CD4-positive, CD25-positive, alpha-beta regulatory T cell (primary cell): ENCODE results near the gene SPATA19. TPM values are rescaled to one million over a fixed set of nuclear protein-coding genes. Genes with fewer than 3 reads are reported as not detected.

Source experiments
- ATAC-seq, 2 donors: fragments of 150-1000 bp; cut with Tn5 transposase; one replicate each; pipeline ENCODE4 v1.10.0; 2021; ENCODE audit warnings: low read depth in 2 of 2, moderate number of reproducible peaks in 2 of 2, moderate library complexity in 1 of 2
- DNase-seq, 3 donors: peaks; one replicate each; pipeline versions ENCODE4 v3.0.0 to v3.0.0-alpha.2; 2012 to 2022; ENCODE audit warnings: mixed read lengths in 1 of 3
- H3K27ac ChIP-seq: one replicate; pipeline ENCODE4 v1.7.0; 2013; ENCODE audit warnings: mild to moderate bottlenecking, low read length; ENCODE audit not compliant: insufficient read depth, poor library complexity, severe bottlenecking
- H3K27me3 ChIP-seq: one replicate; pipeline ENCODE4 v1.7.0; 2013; ENCODE audit warnings: low read length; ENCODE audit not compliant: control insufficient read depth, insufficient read depth
- H3K36me3 ChIP-seq: one replicate; pipeline ENCODE4 v1.7.0; 2013; ENCODE audit warnings: mild to moderate bottlenecking, low read length, moderate library complexity; ENCODE audit not compliant: control insufficient read depth, insufficient read depth
- H3K4me1 ChIP-seq: 2 replicates; pipeline ENCODE4 v1.7.0; 2013; ENCODE audit warnings: mild to moderate bottlenecking, low read length; ENCODE audit not compliant: insufficient read depth, control insufficient read depth, poor library complexity, severe bottlenecking
- H3K4me3 ChIP-seq: one replicate; pipeline ENCODE4 v1.7.0; 2013; ENCODE audit warnings: low read depth, mild to moderate bottlenecking, low read length, moderate library complexity
- H3K9me3 ChIP-seq, 2 experiments: 1 replicate in 1 of 2; 2 replicates in 1 of 2; pipeline ENCODE4 v1.7.0; 2013; ENCODE audit warnings: low read length in 2 of 2, mild to moderate bottlenecking in 1 of 2, moderate library complexity in 1 of 2; ENCODE audit not compliant: control insufficient read depth in 2 of 2
- H3K27ac Mint-ChIP-seq, 3 donors: one replicate each; pipeline ENCODE4 v1.8.0; 2020 to 2022; ENCODE audit warnings: mild to moderate bottlenecking in 3 of 3, mixed read lengths in 3 of 3, moderate library complexity in 2 of 3
- H3K27me3 Mint-ChIP-seq: one replicate; pipeline ENCODE4 v1.8.0; 2022; ENCODE audit warnings: mild to moderate bottlenecking, mixed read lengths
- H3K36me3 Mint-ChIP-seq: one replicate; pipeline ENCODE4 v1.8.0; 2020; ENCODE audit warnings: mixed read lengths
- H3K4me1 Mint-ChIP-seq, 4 donors: one replicate each; pipeline ENCODE4 v1.8.0; 2020 to 2022; ENCODE audit warnings: mixed read lengths in 4 of 4, mild to moderate bottlenecking in 1 of 4
- H3K4me3 Mint-ChIP-seq, 4 donors: one replicate each; pipeline ENCODE4 v1.8.0; 2020 to 2022; ENCODE audit warnings: mild to moderate bottlenecking in 4 of 4, mixed read lengths in 4 of 4, moderate library complexity in 3 of 4
- H3K9me3 Mint-ChIP-seq, 7 donors: one replicate each; pipeline ENCODE4 v1.8.0; 2020 to 2022; ENCODE audit warnings: mixed read lengths in 7 of 7, mild to moderate bottlenecking in 3 of 7, moderate library complexity in 2 of 7
- polyA plus RNA-seq, 4 donors: library from polyadenylated mRNA; unstranded; fragments of 300-500 nt; fragmentation: Illumina TruSeq; gene quantifications; one replicate each; pipeline ENCODE4 v1.2.3, GENCODE V29; 2021
- total RNA-seq: library from RNA; stranded (reverse); gene quantifications from one replicate; pipeline ENCODE4 v1.2.3, GENCODE V29; 2022

SPATA19 gene, protein sequence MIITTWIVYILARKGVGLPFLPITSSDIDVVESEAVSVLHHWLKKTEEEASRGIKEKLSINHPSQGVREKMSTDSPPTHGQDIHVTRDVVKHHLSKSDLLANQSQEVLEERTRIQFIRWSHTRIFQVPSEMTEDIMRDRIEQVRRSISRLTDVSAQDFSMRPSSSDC
- total RNA-seq (not detected), polyA plus RNA-seq (not detected)

DNA sequence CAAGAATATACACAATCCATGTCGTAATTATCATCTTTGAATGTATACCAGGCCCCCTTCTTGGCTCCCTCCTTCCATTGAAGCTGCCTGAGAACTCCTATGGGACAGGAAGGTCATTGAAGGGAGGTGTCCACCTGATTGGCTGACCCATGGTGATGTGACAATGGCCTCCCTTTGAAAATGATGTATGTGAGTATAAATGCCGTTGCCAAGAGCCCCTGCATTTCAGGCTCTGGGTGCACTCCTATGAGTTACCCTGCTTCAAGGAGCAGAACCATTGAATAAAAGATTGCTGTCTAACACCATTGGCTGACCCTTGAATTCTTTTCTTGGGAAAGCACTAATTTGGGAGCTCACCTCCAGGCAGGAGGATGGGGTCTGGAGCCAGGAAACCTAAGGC lies at the start of gene SPATA19:
Gene SPATA19, minus strand, starts transcription at position 101 of the 400 bp plus-strand sequence. Its CDS starts 67 bp downstream, at position 34.
- Histone ChIP-seq H3K9me3 (no peaks in the 10 kb centered on the region), H3K27ac (no peak within 1 kb of the TSS), H3K36me3 (no peaks in the 10 kb centered on the region), H3K4me3 (no peak within 1 kb of the TSS), H3K4me1 (no peaks in the 10 kb centered on the region), H3K27me3 (no peaks in the 10 kb centered on the region)
- Mint-ChIP-seq H3K4me1 (no peaks in the 10 kb centered on the region), H3K4me3 (no peak within 1 kb of the TSS), H3K36me3 (no peaks in the 10 kb centered on the region), H3K9me3 (peaks cover 0 to 4% (median 2%) of the 10 kb centered on the region in 7 donors), H3K27me3 (peaks cover 18% of the 10 kb centered on the region), H3K27ac (no peak within 1 kb of the TSS)
- ATAC-seq: no peak
- DNase-seq: no peak

DNA sequence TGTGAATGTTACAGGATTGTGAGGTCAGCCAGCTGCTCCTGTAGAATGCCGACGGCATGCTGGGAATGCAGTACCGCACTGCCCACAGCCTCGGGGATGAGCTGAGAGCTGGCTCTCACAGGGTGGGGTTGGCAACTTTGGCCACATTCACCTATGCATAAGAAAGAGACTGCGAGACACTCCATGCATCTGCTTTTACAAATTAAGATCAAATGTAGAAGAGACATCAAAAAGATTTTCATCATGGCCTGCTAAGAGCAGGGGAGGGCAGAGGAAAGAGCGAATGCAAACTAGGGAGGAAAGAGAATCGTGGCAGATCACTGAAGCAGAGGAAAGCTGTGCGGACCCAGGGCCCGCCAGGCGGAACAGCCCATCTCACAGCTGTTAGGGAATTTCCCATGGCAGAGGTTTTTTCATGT lies 49.8 kb upstream of the SPATA19 start:
- Histone ChIP-seq H3K27me3 (no peaks in the 10 kb centered on the region), H3K9me3 (no peaks in the 10 kb centered on the region), H3K27ac (no peak overlapping the region), H3K4me1 (no peaks in the 10 kb centered on the region), H3K36me3 (no peaks in the 10 kb centered on the region), H3K4me3 (no peak overlapping the region)
- ATAC-seq (no peak), DNase-seq (no peak)
- H3K36me3 Mint-ChIP-seq: peaks cover 6% of the 10 kb centered on the region
- peak overlapping the region in 1 of 3 donors; percentile 17 for H3K27ac Mint-ChIP-seq
- no peaks in the 10 kb centered on the region for H3K27me3 Mint-ChIP-seq
- H3K4me1 Mint-ChIP-seq: peaks cover 0 to 1% (median 0%) of the 10 kb centered on the region in 4 donors
- H3K4me3 Mint-ChIP-seq: no peak overlapping the region
- H3K9me3 Mint-ChIP-seq: peaks cover 0 to 1% (median 0%) of the 10 kb centered on the region in 7 donors

DNA sequence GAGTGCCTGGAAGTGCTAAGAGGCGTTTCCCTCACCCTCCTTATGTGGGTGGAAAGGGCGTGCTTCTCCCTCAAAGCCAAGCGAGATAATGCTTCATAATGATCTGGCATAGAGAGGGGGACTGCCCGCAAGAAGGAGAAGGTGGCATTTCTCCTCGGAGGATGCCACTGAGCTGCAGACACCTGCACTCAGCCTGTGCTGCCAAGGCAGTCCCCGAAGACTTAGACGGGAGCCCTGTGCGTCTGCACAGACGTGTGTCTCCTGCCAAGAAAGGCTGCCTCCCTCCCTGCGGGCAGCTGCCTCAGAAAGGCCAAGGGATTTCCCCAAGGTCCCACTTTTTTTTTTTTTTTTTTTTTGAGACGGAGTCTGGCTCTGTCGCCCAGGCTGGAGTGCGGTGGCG lies 48.1 kb upstream of the SPATA19 start:
- no peak for ATAC-seq
- no peaks in the 10 kb centered on the region for H3K27me3 ChIP-seq
- Mint-ChIP-seq H3K27me3 (no peaks in the 10 kb centered on the region), H3K4me1 (peaks cover 0 to 1% (median 0%) of the 10 kb centered on the region in 4 donors), H3K9me3 (peaks cover 0 to 1% (median 0%) of the 10 kb centered on the region in 7 donors), H3K36me3 (peaks cover 6% of the 10 kb centered on the region), H3K4me3 (no peak overlapping the region), H3K27ac (no peak overlapping the region)
- H3K27ac ChIP-seq: no peak overlapping the region
- no peaks in the 10 kb centered on the region for H3K4me1 ChIP-seq
- no peaks in the 10 kb centered on the region for H3K36me3 ChIP-seq
- no peak for DNase-seq
- H3K4me3 ChIP-seq: no peak overlapping the region
- H3K9me3 ChIP-seq: no peaks in the 10 kb centered on the region

DNA sequence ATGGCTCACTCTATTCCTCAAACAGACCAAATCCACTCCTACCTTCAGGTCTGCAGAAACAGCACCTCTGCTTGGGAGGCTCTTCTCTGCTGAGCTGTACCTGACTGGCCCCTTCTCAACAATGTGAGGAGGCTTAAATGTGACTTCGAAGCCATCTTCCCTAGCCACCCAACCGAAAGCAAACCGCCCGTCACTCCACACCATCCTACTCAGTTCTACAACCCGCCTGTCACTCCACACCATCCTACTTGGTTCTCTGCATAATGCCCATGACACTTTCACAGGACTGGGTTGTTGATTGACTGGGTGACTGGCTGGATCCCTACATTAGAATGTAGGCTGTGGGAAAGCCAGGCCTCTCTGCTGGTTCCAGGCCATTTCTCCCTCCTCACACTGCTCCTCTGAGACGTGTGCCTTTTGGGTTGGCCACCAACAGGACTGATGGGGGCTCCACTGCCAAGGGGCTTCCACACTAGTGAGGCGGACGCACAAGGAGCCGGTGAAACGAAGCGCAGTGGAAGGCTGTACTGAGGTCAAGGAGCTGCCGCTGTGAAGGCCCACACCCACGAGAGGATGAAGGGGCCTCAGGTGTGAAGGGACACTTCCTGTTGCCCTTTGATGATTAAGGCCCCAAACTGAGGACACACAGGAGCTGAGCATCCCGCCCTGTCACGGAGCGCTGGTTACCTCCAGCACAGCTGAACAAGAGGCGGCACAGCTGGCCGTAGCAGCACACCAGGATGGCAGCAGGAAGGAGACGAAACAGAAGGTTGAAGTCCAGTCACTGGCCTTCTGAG lies 47.5 kb upstream of the SPATA19 start:
- Mint-ChIP-seq H3K27ac (peak overlapping the region in 1 of 3 donors; percentile 15), H3K36me3 (peaks cover 3% of the 10 kb centered on the region), H3K4me3 (no peak overlapping the region), H3K9me3 (peaks cover 0 to 1% (median 0%) of the 10 kb centered on the region in 7 donors), H3K4me1 (peaks cover 0 to 1% (median 0%) of the 10 kb centered on the region in 4 donors), H3K27me3 (no peaks in the 10 kb centered on the region)
- Histone ChIP-seq H3K4me1 (no peaks in the 10 kb centered on the region), H3K9me3 (no peaks in the 10 kb centered on the region), H3K4me3 (no peak overlapping the region), H3K27ac (no peak overlapping the region), H3K27me3 (no peaks in the 10 kb centered on the region), H3K36me3 (no peaks in the 10 kb centered on the region)
- ATAC-seq (no peak), DNase-seq (no peak)

DNA sequence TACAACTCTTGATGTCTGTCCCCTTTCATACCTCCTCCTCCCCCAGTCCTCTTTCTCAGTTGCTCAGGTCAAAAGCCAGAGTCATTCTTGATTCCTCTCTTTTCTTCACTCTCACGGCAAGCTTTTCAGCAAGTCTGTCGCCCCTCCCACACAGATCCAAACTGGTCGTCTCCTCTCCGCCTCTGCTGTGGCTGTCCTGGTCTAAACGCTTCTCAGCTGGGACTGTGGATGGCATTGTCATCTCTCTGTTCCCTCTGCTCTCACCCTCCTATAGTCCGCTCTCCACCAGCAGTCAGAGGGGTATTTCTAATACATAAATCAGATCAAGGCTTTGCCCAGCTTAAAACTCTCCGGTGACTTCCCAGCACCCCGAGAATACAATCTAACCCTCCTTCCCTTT lies 46.8 kb upstream of the SPATA19 start:
- Histone ChIP-seq H3K36me3 (no peaks in the 10 kb centered on the region), H3K4me3 (no peak overlapping the region), H3K27me3 (no peaks in the 10 kb centered on the region), H3K9me3 (no peaks in the 10 kb centered on the region), H3K4me1 (no peaks in the 10 kb centered on the region), H3K27ac (no peak overlapping the region)
- no peak for ATAC-seq
- no peaks in the 10 kb centered on the region for H3K36me3 Mint-ChIP-seq
- H3K9me3 Mint-ChIP-seq: no peaks in the 10 kb centered on the region
- no peak overlapping the region for H3K27ac Mint-ChIP-seq
- no peak for DNase-seq
- peaks cover 0 to 1% (median 0%) of the 10 kb centered on the region in 4 donors for H3K4me1 Mint-ChIP-seq
- no peak overlapping the region for H3K4me3 Mint-ChIP-seq
- no peaks in the 10 kb centered on the region for H3K27me3 Mint-ChIP-seq

DNA sequence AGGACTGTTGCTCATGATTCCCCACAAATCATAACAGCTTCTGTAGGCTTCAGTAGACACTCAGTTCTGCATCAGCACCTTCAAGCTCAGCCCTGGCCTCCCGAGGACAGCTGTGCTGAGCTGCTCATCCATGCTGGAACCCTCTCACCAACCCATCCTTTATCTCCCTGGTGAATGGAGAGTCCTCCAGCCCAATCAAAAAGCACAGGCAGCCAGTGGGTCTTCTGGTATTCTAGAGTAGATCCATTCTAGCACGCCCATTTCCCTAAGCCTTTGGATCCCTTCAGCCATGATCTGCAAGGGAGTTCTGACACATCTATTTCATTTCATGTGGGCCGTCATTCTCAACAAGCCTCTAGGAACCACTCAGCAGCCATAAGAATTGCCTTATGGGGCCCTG lies 44.6 kb upstream of the SPATA19 start:
- H3K4me3 Mint-ChIP-seq: no peak overlapping the region
- H3K4me1 Mint-ChIP-seq: no peaks in the 10 kb centered on the region
- no peaks in the 10 kb centered on the region for H3K9me3 ChIP-seq
- no peaks in the 10 kb centered on the region for H3K27me3 ChIP-seq
- no peaks in the 10 kb centered on the region for H3K4me1 ChIP-seq
- H3K4me3 ChIP-seq: no peak overlapping the region
- no peak for DNase-seq
- H3K27ac ChIP-seq: no peak overlapping the region
- H3K36me3 ChIP-seq: no peaks in the 10 kb centered on the region
- H3K27me3 Mint-ChIP-seq: peaks cover 5% of the 10 kb centered on the region
- H3K9me3 Mint-ChIP-seq: peaks cover 0 to 4% (median 0%) of the 10 kb centered on the region in 7 donors
- H3K27ac Mint-ChIP-seq: no peak overlapping the region
- ATAC-seq: no peak
- no peaks in the 10 kb centered on the region for H3K36me3 Mint-ChIP-seq

DNA sequence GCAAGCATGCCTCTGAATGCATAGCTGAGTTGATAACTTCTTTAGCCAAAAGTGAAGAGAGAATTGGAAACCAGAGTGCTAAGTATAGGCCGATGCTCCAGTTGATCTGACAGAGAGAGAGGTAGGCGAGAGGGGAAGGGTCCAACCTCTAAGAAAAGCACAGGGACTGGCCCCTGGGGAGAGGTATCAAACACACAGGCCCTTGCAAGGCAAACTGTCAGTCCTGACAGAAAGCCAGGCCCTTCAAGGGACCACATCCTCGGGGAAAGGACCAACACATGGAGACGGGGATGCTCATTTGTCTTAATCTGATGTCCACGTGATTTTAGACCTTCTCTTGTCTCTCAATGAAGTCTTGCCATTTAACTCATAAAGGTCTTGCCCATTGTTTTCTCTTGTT lies 43.9 kb upstream of the SPATA19 start:
- H3K36me3 ChIP-seq: no peaks in the 10 kb centered on the region
- H3K4me1 ChIP-seq: no peaks in the 10 kb centered on the region
- ATAC-seq: no peak
- no peak for DNase-seq
- no peak overlapping the region for H3K27ac ChIP-seq
- Mint-ChIP-seq H3K4me1 (no peaks in the 10 kb centered on the region), H3K27me3 (peaks cover 5% of the 10 kb centered on the region), H3K9me3 (peaks cover 0 to 5% (median 0%) of the 10 kb centered on the region in 7 donors), H3K4me3 (no peak overlapping the region), H3K27ac (no peak overlapping the region), H3K36me3 (no peaks in the 10 kb centered on the region)
- H3K4me3 ChIP-seq: no peak overlapping the region
- H3K9me3 ChIP-seq: no peaks in the 10 kb centered on the region
- no peaks in the 10 kb centered on the region for H3K27me3 ChIP-seq
